Measurements from ENCODE around the gene SMIM34.

Gene SMIM34

DNA sequence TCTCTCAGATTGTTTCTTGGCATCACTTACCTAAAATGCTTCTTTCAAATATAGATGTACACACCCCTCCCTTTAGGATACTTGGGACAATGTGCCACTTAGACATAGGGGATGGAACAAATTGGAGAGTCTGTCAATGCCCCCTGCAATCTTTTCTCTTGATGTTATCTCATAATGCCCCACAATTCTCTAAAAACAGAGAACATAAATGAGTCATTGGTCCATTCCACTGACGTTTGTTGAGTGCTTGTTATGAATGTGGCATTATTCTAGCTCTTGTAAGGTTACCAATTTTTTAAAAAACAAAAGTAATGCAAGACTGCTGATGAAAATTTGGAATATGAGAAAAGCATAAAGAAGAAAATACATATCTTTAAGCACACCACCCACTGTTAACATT lies 54.0 kb downstream of the SMIM34 start:
- H3K27me3 ChIP-seq (ENCODE audit: control insufficient read depth, insufficient read depth, low read length): no peaks in the 10 kb centered on the region
- no peak overlapping the region for H3K27ac ChIP-seq (ENCODE audit: low read length)

More for the DNA sequence above, 54.0 kb downstream of the SMIM34 start:
- Histone ChIP-seq H3K9me3 (ENCODE audit: control insufficient read depth, low read depth, low read length) (no peaks in the 10 kb centered on the region), H3K9ac (ENCODE audit: low read length) (no peak overlapping the region), H3K4me1 (ENCODE audit: control insufficient read depth, low read depth, low read length) (no peaks in the 10 kb centered on the region), H3K36me3 (ENCODE audit: control insufficient read depth, low read depth, low read length) (no peaks in the 10 kb centered on the region), H3K4me3 (ENCODE audit: low read length) (no peak overlapping the region)
